Measurements from ENCODE around the gene DAZL. TPM values are rescaled to one million over a fixed set of nuclear protein-coding genes. Genes with fewer than 3 reads are reported as not detected.

Gene DAZL
- total and polyA plus RNA-seq, 11 donors: not detected

DNA sequence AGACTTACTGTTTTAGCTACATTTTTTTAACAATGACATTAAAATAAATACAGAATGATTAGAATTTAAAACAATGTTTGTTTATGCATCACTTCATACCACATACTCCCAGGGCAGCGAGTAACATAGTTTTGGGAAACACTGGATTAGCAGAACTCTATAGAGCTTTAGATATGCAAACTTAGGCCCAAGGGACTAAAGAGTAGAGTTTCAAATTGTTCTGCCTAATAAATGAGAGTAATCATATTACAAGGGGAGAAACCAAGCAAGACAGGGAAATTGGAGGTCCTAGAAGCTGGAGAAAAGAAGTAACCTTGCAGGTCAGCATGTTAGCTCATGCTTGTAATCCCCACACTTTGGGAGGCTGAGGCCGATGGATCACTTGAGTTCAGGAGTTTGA lies 3.6 kb upstream of the DAZL start:
- no peak for TF ChIP-seq CTCF (IDR thresholded peaks at IDR 0.05)
- TF ChIP-seq POLR2A (IDR thresholded peaks at IDR 0.05): no peak
- ATAC-seq (no peak), DNase-seq (no peak)
- no peaks in the 10 kb centered on the region for H3K9me3 ChIP-seq
- no peaks in the 10 kb centered on the region for H3K36me3 ChIP-seq
- intact Hi-C loops (cut with DNase I): loop anchor here in 6 of 10 donors (10.0 kb wide), 4 partner anchors 276 to 806 kb away; partner anchors contain the start of gene PLCL2 (in 2 of the 6)
- no peak overlapping the region for H3K4me3 ChIP-seq
- no peak overlapping the region for H3K27ac ChIP-seq
- H3K27me3 ChIP-seq: no peaks in the 10 kb centered on the region
- no peaks in the 10 kb centered on the region for H3K4me1 ChIP-seq
- 87 to 96% (median 95%) methylated on average over 2 of the region's 2 CpGs for WGBS, 4 donors

DNA sequence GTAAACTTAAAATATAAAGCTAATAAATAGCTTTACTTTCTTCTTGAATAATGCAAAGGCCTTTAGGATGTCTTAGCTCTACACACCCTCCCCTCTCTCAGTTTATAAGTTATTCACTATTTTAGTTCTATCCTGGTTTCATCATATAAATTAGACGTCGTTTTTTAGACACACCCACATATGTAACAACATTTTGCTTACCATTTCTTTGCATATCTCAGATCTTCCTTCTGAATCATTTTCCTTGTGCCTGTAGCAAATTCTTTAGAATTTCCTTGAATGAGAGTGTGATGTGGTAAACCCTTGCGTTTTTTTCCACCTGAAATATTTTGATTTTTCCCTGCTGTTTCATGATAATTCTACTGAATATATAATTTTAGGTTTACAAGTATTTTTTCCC lies 2.5 kb upstream of the DAZL start:
- TF ChIP-seq POLR2A (IDR thresholded peaks at IDR 0.05) (no peak), CTCF (IDR thresholded peaks at IDR 0.05) (no peak)
- Histone ChIP-seq H3K27me3 (no peaks in the 10 kb centered on the region), H3K4me3 (no peak overlapping the region), H3K36me3 (no peaks in the 10 kb centered on the region), H3K27ac (no peak overlapping the region), H3K4me1 (no peaks in the 10 kb centered on the region), H3K9me3 (no peaks in the 10 kb centered on the region)
- no peak for ATAC-seq
- no peak for DNase-seq
- intact Hi-C loops (cut with DNase I): loop anchor here in 6 of 10 donors (10.0 kb wide), 4 partner anchors 277 to 807 kb away; partner anchors contain the start of gene PLCL2 (in 2 of the 6)
- WGBS, 4 donors: 55 to 69% (median 60%) methylated on average over 3 of the region's 3 CpGs

DNA sequence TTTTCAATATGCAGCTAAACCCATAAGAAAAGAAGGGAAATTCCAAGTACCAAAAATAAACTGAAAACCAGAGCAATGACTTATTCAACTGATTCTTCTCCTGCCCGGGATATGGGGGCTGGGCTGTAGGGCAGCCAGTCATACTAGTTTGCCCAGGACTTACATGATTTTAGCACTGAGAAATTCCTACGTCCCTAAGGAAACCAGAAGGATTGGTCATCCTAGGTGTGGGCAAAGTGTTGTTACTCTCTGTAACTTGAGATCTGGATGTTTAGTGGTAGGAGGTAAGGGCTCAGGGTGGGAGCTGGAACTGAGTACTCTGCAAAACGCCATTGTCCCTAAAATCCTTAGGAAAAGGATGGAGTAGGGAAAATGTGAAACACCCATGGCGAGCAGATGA lies 1.2 kb upstream of the DAZL start:
- ATAC-seq: no peak
- intact Hi-C loops (cut with DNase I): loop anchor here in 6 of 10 donors (10.0 kb wide), 4 partner anchors 278 to 808 kb away; partner anchors contain the start of gene PLCL2 (in 2 of the 6)
- WGBS, 4 donors: 86 to 89% (median 88%) methylated on average over 4 of the region's 4 CpGs

DNA sequence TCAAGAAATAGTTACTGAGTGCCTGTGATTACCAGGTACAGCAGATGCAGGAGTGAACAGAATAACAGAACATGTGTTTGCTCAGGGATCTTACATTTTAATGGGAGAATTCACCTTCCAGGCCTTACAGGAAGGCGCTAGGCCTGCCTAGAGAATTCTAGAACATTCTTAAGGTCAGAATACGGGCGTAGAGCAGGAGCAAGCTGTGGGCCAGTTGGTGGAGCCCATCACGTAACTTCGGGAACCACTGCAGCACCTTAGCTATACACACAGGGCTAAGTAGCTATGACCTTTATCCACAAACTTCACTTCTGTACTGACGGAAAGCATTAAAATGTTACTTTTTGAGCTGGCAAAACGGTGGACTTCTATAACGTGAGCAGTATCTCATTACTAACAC lies 743 bp upstream of the DAZL start:
- TF ChIP-seq POLR2A (IDR thresholded peaks at IDR 0.05): no peak
- TF ChIP-seq CTCF (IDR thresholded peaks at IDR 0.05): no peak
- WGBS, 4 donors: 95 to 97% (median 96%) methylated on average over 8 of the region's 8 CpGs
- Histone ChIP-seq H3K4me3 (no peak overlapping the region), H3K36me3 (no peaks in the 10 kb centered on the region), H3K9me3 (no peaks in the 10 kb centered on the region), H3K4me1 (peaks cover 0 to 6% (median 0%) of the 10 kb centered on the region in 12 donors), H3K27ac (no peak overlapping the region), H3K27me3 (no peaks in the 10 kb centered on the region)
- DNase-seq (no peak), ATAC-seq (no peak)
- intact Hi-C loops (cut with DNase I): loop anchor here in 6 of 10 donors (10.0 kb wide), 4 partner anchors 279 to 809 kb away; partner anchors contain the start of gene PLCL2 (in 2 of the 6)

More for the DNA sequence above, 1.2 kb upstream of the DAZL start:
- no peak overlapping the region for H3K4me3 ChIP-seq
- no peak for TF ChIP-seq POLR2A (IDR thresholded peaks at IDR 0.05)
- TF ChIP-seq CTCF (IDR thresholded peaks at IDR 0.05): no peak
- no peaks in the 10 kb centered on the region for H3K36me3 ChIP-seq
- no peak for DNase-seq
- H3K27me3 ChIP-seq: no peaks in the 10 kb centered on the region
- peaks cover 0 to 3% (median 0%) of the 10 kb centered on the region in 12 donors for H3K4me1 ChIP-seq
- H3K9me3 ChIP-seq: no peaks in the 10 kb centered on the region
- H3K27ac ChIP-seq: no peak overlapping the region
